Measurements from ENCODE around the gene KDM4B. TPM values are rescaled to one million over a fixed set of nuclear protein-coding genes. Genes with fewer than 3 reads are reported as not detected.

The KDM4B gene
- total and polyA plus RNA-seq, 3 donors from 2014 or later: 33.3 to 72.7 (median 67.7) TPM

- TF ChIP-seq POLR2A (IDR thresholded peaks at IDR 0.05) (no peak), CTCF (IDR thresholded peaks at IDR 0.05) (no peak)
- H3K4me3 ChIP-seq: no peak overlapping the region
- no peaks in the 10 kb centered on the region for H3K9me3 ChIP-seq
- DNase-seq: no peak
- no peaks in the 10 kb centered on the region for H3K36me3 ChIP-seq (ENCODE audit: low read depth, missing control alignments)
- peaks cover 50% of the 10 kb centered on the region for H3K4me1 ChIP-seq
- no peaks in the 10 kb centered on the region for H3K27me3 ChIP-seq
- H3K27ac ChIP-seq: no peak overlapping the region
- intact Hi-C loops (cut with DNase I; ENCODE audit: low total_unique reads): no loop called here
- 73 to 86% methylated on average over 4 to 17 of the region's 17 CpGs for WGBS, 2 donors
Observed at GRCh38 chr19:5125376-5125775, 156.5 kb downstream of the KDM4B start.

- intact Hi-C loops (cut with DNase I; ENCODE audit: low total_unique reads): no loop called here
- TF ChIP-seq POLR2A (IDR thresholded peaks at IDR 0.05) (no peak), CTCF (IDR thresholded peaks at IDR 0.05) (no peak)
- no peak overlapping the region for H3K27ac ChIP-seq
- peaks cover 56% of the 10 kb centered on the region for H3K4me1 ChIP-seq
- 62 to 70% methylated on average over 20 to 21 of the region's 21 CpGs for WGBS, 2 donors
- no peak for DNase-seq
- H3K27me3 ChIP-seq: no peaks in the 10 kb centered on the region
- H3K9me3 ChIP-seq: no peaks in the 10 kb centered on the region
- H3K36me3 ChIP-seq (ENCODE audit: low read depth, missing control alignments): no peaks in the 10 kb centered on the region
- no peak overlapping the region for H3K4me3 ChIP-seq
Observed at GRCh38 chr19:5125797-5126497, 157.0 kb downstream of the KDM4B start.

GRCh38 chr19:5126498-5127223, 157.7 kb downstream of the KDM4B start:
- no peak for TF ChIP-seq CTCF (IDR thresholded peaks at IDR 0.05)
- no peaks in the 10 kb centered on the region for H3K36me3 ChIP-seq (ENCODE audit: low read depth, missing control alignments)
- H3K4me1 ChIP-seq: peaks cover 61% of the 10 kb centered on the region
- 87 to 100% methylated on average over 3 to 26 of the region's 26 CpGs for WGBS, 2 donors
- no peak overlapping the region for H3K4me3 ChIP-seq
- no peaks in the 10 kb centered on the region for H3K27me3 ChIP-seq
- no peak for DNase-seq
- intact Hi-C loops (cut with DNase I; ENCODE audit: low total_unique reads): no loop called here
- peak overlapping the region in 1 of 2 donors; percentile 74 for H3K27ac ChIP-seq
- H3K9me3 ChIP-seq: no peaks in the 10 kb centered on the region

GRCh38 chr19:5127717-5128116, 158.8 kb downstream of the KDM4B start:
- no peaks in the 10 kb centered on the region for H3K9me3 ChIP-seq
- H3K27ac ChIP-seq: peak overlapping the region; percentile 60 to 74
- WGBS, 2 donors: 50 to 56% methylated on average over 3 to 10 of the region's 12 CpGs
- intact Hi-C loops (cut with DNase I; ENCODE audit: low total_unique reads): no loop called here
- H3K4me1 ChIP-seq: peaks cover 66% of the 10 kb centered on the region
- DNase-seq: no peak
- H3K27me3 ChIP-seq: no peaks in the 10 kb centered on the region
- H3K36me3 ChIP-seq (ENCODE audit: low read depth, missing control alignments): no peaks in the 10 kb centered on the region
- no peak overlapping the region for H3K4me3 ChIP-seq
- TF ChIP-seq POLR2A (IDR thresholded peaks at IDR 0.05) (no peak), CTCF (IDR thresholded peaks at IDR 0.05) (no peak)
